ENCODE data around the gene COPS8.
A peak's percentile ranks its signal among the peaks of the same experiment; 100 is the strongest.

Gene COPS8

DNA sequence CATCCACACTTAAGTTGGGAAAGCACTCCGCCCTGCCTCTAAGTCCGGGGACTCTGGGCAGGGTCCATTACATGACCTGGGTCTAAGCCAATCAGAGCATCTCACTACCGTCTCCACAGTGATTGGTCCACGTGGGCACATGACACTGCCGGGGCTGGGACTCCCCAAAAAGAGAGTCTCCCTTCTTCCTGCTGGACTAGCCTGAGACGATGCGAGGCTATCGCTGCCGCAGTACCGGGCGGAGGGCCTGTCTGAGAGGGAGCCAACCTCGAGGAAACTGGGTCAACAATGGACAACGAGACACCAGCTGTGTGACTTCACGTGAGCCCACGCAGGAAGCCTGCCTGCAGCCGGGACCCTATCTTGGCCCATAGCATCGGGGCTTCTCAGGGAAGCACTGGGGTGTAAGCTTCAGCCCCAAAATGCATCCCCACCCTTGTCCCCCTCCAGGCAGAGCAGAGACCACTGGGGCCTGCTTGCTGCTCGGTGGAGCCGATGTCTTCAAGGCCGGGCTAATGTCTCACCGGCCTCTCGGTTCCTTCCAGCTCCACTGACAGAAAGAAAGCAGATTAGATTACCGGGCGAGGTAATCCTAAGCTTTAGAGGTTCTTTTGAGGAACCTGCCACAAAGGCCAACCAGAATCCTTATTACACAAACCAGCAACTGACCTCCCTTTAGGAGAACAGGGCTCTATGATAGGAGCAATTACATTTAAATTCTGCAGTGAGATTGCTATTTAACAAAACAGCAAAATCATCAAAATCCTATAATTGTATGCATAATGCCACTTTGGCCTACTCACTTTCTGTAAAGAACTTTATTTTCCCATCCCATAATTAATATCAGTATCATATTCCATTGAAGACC lies 21.3 kb upstream of the COPS8 start:
- no peak for DNase-seq (ENCODE audit: low read depth in 2 of 3, low spot score in 1 of 3)

- DNase-seq (ENCODE audit: low read depth in 2 of 3, low spot score in 1 of 3) = no peak
Observed at GRCh38 chr2:237065071-237065377, 20.7 kb upstream of the COPS8 start.

DNA sequence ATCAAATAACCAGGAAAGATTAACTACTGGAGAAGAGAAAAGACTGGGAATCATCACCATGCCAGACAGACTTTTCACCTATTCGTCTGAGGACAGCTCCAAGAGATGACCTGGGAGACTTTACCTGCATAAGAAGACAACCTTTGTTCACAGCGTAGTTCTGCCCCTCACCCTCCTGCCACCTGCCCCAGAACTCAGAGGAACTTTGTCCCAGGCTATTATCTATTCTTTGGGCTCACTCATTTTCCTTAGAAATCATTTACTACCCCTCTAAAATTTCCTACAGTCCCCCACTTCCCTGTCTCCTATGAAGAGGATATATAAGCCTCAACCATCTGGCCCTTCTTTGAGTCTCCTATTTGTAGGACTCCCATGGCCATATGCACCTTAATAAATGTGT lies 19.3 kb upstream of the COPS8 start:
- no peak for DNase-seq (ENCODE audit: low read depth in 2 of 3, low spot score in 1 of 3)

DNA sequence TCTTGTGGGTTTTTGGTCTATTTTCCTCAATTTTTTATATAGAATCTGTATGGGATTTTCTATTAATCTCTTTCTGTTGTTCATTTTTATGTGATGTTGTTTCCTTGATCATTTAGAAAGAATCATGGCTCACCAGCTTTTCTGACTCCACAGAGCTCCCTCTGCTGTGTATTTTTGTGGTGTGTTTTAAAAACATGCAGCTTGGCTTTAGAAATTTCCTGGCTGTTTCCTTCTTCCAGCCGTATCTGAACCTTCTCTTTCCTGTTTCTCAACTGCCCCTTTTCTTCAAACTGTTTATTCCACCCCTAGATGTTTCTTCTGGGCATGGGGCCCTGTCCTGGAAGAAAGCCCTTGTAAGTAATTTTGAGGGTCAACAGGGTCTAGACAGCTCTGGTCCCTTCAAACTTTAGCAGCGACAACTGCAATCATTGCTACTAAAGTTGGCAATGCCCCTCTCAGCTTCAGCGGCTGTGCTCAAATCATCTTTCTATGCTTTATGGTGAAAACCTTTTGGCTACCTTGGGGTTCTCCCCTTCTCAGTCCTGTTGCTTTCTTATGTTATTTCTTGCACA lies 17.6 kb upstream of the COPS8 start:
- no peak for DNase-seq (ENCODE audit: low read depth in 2 of 3, low spot score in 1 of 3)

DNA sequence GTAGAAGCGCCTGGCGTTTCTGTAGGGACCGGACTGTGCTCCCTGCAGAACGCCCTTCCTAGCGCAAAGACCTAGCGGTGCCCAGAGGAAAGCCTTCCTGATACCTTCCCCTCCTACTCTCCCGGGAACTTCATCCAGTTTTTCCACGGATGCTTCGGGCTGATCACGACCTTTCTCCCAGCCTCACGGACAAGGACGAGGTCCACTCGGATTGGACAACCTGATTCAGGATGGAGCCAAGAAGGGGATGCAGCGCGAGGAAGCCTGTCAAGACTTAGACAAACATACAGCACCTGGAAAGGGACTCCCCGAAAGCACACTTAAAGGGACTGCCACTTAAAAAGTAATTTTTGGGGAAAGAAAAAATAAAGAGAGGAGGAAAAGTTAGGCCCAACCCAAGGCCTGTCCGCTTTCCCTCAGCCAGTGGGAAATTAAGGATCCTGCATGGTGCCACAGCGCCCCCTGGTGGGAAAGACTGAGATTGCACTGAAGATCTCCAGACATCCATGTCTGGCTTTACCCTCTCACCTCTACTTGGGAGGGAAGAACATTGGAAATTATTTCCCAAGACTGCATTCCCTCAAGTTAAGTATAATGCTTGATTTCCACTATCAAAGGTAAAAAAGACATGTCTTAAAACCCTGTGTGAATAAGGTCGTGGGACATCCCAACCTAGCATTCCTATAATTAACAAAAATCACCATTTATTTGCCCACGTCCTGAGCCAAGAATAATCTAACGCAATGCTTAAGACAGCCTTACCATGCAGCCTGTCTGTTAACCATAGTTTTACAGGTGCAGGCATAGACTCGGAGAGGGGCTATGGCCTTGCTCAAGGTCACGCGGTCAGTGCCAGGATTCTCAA lies 13.4 kb upstream of the COPS8 start:
- DNase-seq (ENCODE audit: low read depth in 2 of 3, low spot score in 1 of 3) = peak; percentile 45 to 78 (median 59)

GRCh38 chr2:237073552-237073951 lies 12.1 kb upstream of the COPS8 start:
- DNase-seq (ENCODE audit: low read depth in 2 of 3, low spot score in 1 of 3) = no peak

DNA sequence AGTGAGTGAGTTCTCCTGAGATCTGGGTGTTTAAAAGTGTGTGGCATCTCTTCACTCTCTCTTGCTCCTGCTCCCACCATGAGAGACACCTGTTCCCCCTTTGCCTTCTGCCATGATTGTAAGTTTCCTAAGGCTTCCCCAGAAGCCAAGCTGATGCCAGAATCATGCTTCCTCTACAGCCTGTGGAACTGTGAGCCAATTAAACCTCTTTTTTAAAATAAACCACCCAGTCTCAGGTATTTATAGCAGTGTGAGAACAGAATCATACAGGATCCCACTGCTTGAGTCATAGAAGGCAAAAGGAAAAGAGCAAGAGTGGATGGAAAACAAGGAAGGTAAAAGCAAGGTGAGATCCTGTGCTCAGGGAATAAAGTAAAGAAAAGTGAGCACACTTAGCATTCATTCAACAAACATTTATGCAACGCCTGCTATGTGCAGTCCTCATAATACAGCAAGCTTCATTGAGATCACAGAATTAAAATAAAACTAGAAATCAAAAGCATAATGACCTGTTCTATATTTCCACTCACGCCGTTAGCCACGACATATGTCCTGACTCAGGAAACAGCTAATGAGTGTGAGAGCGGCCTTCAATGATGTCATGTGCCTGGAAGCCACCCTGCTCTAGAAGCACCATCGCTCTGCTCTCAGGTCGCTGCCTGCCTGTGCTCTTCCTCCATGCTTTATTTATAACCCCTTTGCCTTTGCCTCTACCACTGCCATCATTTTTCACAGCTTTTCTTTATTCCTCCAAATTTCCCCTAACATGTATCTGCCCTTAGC lies 11.3 kb upstream of the COPS8 start:
- no peak for DNase-seq (ENCODE audit: low read depth in 2 of 3, low spot score in 1 of 3)

DNA sequence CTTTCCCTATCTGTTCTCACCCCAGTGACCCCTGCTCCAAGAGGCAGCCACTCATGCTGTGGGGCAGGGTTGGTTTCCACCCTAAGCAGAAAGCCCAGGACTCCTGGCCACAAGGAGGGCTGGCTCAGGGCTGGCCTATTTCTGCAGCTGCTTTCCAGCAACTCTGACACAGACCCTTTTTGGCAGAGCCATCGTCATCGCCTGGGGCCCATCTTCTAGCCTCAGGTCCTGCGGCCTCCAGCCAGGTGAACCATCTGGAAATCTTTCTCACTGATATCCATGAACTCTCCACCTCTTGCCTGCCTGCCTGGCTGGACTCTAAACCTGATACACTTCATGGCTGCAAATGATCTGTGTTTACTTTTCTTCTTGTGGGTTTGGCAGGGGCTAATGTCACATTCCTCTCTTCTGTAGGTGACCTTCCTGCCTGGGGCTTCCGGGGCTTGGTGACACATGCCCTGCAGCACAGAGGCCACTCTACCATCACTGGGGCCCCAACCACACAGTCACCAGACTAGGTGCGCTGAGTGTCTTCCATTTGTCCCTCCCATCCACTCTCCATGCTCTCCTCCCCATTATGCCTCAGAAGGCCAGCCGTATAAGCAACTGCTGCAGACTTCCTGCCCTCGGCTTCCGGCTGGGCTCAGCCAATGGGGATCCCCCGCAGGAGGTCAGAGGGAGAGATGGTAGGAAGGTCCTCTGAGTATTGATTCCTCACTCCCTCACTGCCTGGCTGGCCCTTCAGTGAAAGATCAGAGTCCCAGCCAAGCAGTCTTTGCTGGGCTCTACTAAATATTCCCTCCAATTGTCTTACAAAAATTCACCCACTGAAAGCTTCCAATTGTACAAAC lies 9.7 kb upstream of the COPS8 start:
- DNase-seq (ENCODE audit: low read depth in 2 of 3, low spot score in 1 of 3) = no peak

DNA sequence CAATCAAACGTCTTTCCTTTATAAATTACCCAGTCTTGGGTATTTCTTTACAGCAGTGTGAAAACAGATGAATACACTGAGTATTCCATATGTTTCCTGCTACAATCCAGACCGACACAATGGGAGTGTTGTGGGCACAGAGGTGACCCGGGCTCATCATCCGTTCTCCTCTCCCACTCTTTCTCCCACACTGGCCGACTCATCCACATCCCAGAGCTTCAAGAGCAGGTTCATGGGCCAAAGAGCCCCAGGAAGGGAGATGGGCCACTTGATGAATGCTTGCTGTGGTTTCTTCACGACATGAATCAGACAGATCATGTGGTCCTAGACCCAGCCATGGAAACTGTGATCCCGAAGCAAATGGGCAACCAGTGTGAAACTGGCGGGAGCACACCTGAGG lies 4.1 kb upstream of the COPS8 start:
- no peak for DNase-seq (ENCODE audit: low read depth in 2 of 3, low spot score in 1 of 3)

- DNase-seq (ENCODE audit: low read depth in 2 of 3, low spot score in 1 of 3) = no peak
Observed at GRCh38 chr2:237083026-237083425, 2.7 kb upstream of the COPS8 start.

GRCh38 chr2:237084444-237084843 lies 1.2 kb upstream of the COPS8 start:
- DNase-seq (ENCODE audit: low read depth in 2 of 3, low spot score in 1 of 3) = no peak

- no peak for DNase-seq (ENCODE audit: low read depth in 2 of 3, low spot score in 1 of 3)
Observed at GRCh38 chr2:237090906-237091305, 5.2 kb downstream of the COPS8 start.

DNA sequence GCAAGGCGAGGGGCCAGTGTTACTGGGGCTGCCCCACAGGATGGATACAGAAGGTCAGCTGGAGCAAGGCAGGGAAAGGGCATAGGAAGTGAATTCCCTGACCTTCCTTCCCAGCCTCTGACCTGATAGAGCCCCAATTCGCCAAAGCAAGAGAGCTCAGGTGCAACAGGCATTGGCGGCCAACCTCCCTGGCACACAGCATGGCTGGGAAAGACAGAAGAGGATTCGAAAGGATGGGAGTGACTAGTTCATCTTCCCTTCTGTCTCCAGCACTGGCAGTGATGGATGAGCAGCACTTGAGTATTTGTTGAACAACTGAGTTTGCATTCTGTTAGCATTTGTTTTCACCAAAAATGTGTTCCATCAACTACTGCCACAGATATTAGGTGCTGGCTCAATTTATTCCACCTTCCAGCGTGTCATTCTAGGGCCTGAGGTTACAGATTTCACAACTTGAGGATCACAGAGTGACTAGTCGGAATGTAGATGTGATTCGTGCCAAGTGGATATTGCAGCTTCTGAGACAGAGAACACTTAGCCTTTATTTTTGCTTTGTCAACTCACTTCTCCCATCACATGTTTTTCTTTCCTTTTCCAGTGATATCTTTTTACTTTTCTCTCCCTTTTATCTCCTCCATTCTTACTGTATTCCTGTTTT lies 6.2 kb downstream of the COPS8 start:
- no peak for DNase-seq (ENCODE audit: low read depth in 2 of 3, low spot score in 1 of 3)

GRCh38 chr2:237092506-237092905 lies 6.8 kb downstream of the COPS8 start:
- DNase-seq (ENCODE audit: low read depth in 2 of 3, low spot score in 1 of 3) = no peak

DNA sequence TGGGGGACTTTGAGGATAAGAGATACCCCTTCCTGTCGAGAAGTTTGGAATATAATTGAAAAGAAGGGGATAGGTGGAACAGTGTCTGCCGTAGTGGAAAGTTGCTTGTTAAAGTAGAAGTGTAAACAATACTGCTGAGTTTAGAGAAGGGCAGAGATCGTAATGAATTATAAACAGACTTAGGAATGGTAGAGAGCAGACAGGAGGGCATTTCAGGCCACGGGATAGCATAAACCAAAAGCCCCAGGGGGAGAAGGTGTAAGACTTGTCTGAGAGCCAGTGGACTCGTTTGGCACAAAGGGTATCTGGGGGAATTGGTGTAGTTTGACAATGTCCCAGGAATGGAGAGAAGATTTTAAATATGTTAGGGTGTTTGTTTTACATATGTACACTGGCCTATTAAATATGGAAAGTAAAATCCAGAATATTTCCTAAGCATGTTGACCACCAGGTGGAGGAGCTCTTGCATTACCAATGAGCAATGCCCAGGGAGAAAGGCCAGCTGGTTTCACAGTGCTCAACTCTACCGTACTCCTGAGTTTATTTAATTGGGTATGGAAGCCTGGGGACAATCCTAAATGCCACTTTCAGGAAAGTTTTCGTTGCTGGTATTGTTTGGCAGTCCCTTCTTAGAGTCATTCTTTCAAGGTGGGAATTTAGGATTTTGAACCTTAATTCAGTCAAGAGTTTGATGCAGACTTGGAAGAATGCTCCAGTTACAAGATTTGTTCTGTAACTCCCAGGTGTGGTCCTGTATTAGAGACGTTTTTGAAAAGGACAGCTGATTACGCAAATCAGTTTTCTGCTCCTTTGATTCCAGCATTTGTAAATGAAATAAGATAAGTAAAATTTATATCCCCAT lies 7.5 kb downstream of the COPS8 start:
- DNase-seq (ENCODE audit: low read depth in 2 of 3, low spot score in 1 of 3) = no peak

GRCh38 chr2:237096201-237096600 lies 10.5 kb downstream of the COPS8 start:
- no peak for DNase-seq (ENCODE audit: low read depth in 2 of 3, low spot score in 1 of 3)

- no peak for DNase-seq (ENCODE audit: low read depth in 2 of 3, low spot score in 1 of 3)
Observed at GRCh38 chr2:237096911-237097310, 11.2 kb downstream of the COPS8 start.

DNA sequence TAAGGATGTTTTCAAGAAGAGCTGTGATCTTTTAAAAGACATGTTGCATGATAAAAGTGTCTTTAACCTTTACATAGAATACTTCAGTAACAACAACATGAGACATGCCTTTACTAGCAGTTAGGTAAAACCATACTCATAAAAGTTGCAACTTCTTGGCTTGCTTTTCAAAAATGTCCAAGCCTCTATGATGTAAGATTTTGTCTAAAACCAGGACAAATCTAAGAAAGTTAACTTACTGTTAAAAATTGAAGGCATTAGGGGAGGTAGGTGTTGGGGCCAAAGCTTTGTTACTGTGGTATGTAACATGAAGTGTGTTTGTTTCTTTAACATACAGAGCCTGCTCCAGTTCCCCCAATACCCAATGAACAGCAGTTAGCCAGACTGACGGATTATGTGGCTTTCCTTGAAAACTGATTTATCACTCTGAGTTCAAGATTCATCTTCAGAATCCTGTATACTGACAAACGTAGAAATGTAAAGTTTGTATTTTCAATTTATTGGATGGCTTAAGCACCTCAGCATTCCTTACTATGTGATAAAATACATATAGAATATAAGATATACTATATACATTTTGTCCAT lies 11.7 kb downstream of the COPS8 start:
- no peak for DNase-seq (ENCODE audit: low read depth in 2 of 3, low spot score in 1 of 3)
